Transverse colon (tissue), 4 donors: ENCODE data around the gene RGS6.

Experiments
- POLR2A ChIP-seq: fragments of 450-650 bp; IDR thresholded peaks from one replicate; pipeline ENCODE4 v1.6.1; 2016; ENCODE audit warnings: antibody characterized with exemption, mild to moderate bottlenecking, moderate library complexity
- POLR2AphosphoS5 ChIP-seq, 3 donors: sonication (generic); formaldehyde crosslinking; IDR thresholded peaks; one replicate each; pipeline ENCODE4 v1.6.1; 2016; ENCODE audit warnings: antibody characterized with exemption in 3 of 3
- TF ChIP-seq, protein P1 (sequence below), 5 experiments: fragments of 200-600 bp in 3 of 5; fragments of 450-650 bp in 2 of 5; sonication (generic) in 3 of 5; IDR thresholded peaks; 1 replicate in 2 of 5; 2 replicates in 3 of 5; pipeline ENCODE4 v1.5.1; 2016 to 2017; ENCODE audit warnings: antibody characterized with exemption in 5 of 5, inconsistent platforms in 3 of 5, mild to moderate bottlenecking in 2 of 5, moderate library complexity in 1 of 5

- TF ChIP-seq, protein P1, sequence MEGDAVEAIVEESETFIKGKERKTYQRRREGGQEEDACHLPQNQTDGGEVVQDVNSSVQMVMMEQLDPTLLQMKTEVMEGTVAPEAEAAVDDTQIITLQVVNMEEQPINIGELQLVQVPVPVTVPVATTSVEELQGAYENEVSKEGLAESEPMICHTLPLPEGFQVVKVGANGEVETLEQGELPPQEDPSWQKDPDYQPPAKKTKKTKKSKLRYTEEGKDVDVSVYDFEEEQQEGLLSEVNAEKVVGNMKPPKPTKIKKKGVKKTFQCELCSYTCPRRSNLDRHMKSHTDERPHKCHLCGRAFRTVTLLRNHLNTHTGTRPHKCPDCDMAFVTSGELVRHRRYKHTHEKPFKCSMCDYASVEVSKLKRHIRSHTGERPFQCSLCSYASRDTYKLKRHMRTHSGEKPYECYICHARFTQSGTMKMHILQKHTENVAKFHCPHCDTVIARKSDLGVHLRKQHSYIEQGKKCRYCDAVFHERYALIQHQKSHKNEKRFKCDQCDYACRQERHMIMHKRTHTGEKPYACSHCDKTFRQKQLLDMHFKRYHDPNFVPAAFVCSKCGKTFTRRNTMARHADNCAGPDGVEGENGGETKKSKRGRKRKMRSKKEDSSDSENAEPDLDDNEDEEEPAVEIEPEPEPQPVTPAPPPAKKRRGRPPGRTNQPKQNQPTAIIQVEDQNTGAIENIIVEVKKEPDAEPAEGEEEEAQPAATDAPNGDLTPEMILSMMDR (IDR thresholded peaks at IDR 0.05), result no peak
- no peak for TF ChIP-seq POLR2A
- TF ChIP-seq POLR2AphosphoS5 (IDR thresholded peaks at IDR 0.05), result no peak
Observed at GRCh38 chr14:72479461-72479931, 547.3 kb downstream of the RGS6 start.
